Kidney epithelial cell (primary cell): ENCODE data around the gene CCND1. TPM values are rescaled to one million over a fixed set of nuclear protein-coding genes. Genes with fewer than 3 reads are reported as not detected.

Experiments used
- DNase-seq: peaks from one replicate; pipeline ENCODE4 v3.0.0-alpha.2; 2010; ENCODE audit warnings: low read depth
- H3K27me3 ChIP-seq: 2 replicates; pipeline ENCODE4 v1.6.0; 2011; ENCODE audit warnings: low read length; ENCODE audit not compliant: control insufficient read depth, insufficient read depth
- H3K36me3 ChIP-seq: 2 replicates; pipeline ENCODE4 v1.5.1; 2011; ENCODE audit warnings: low read length; ENCODE audit not compliant: control insufficient read depth, insufficient read depth
- H3K4me3 ChIP-seq: 2 replicates; pipeline ENCODE4 v1.5.1; 2011; ENCODE audit warnings: low read depth, mild to moderate bottlenecking, control low read depth, low read length
- total RNA-seq: library from RNA; depleted of rRNA; stranded (reverse); fragments of >200 nt; gene quantifications from 2 replicates; pipeline ENCODE4 v1.2.3, GENCODE V29; 2015
- TF ChIP-seq, protein P1 (sequence below): IDR thresholded peaks from 2 replicates; pipeline ENCODE4 v1.5.1; 2011; ENCODE audit warnings: mild to moderate bottlenecking, moderate library complexity, low read length, control low read depth, inconsistent platforms; ENCODE audit not compliant: insufficient read depth, poor library complexity, severe bottlenecking

Gene CCND1
- total RNA-seq, 1 donor from 2014 or later = 378 TPM

DNA sequence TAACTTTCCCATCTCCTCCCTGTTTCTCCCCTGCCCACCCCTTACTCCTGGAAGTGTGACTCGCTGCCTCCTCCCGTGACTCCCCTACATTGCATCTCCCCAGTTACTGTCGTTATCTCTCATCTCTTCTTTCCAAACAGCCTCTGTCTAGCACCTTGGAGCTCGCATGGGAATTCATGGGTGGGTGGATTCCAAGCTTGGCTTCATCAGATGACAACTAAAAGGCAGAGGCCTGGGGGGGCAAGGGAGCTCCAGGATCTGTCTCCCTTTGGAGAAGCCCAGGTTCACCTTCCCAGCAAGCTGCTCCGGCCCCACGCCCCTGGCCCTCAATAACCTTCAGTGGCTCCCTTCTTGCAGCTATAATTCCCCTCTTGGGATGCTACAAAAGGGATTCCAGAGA, 6.9 kb upstream of the CCND1 start:
- peaks cover 4% of the 10 kb centered on the region for H3K27me3 ChIP-seq

DNA sequence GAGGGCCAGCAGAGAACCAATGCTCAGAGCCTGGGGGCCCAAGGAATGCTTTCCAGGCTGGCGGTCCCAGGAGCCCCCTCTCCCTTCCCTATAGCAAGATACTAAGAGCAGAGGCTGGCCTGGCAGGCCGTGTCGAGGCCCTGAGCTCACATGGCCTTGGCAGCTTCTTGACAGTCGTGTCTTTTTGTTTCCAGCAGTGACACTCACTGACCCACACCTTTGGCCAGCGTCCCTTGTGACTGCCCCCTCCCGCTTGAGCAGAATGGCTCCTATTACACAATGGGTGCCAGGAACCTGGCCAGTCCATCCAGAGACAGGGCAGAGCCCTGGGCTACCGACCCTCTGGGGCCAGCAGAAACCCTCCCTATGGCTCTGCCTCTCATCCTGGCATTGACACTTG, 6.4 kb upstream of the CCND1 start:
- H3K27me3 ChIP-seq = peaks cover 4% of the 10 kb centered on the region
- H3K36me3 ChIP-seq = no peaks in the 10 kb centered on the region
- no peak overlapping the region for H3K4me3 ChIP-seq
- no peak for DNase-seq
- TF ChIP-seq, protein P1, sequence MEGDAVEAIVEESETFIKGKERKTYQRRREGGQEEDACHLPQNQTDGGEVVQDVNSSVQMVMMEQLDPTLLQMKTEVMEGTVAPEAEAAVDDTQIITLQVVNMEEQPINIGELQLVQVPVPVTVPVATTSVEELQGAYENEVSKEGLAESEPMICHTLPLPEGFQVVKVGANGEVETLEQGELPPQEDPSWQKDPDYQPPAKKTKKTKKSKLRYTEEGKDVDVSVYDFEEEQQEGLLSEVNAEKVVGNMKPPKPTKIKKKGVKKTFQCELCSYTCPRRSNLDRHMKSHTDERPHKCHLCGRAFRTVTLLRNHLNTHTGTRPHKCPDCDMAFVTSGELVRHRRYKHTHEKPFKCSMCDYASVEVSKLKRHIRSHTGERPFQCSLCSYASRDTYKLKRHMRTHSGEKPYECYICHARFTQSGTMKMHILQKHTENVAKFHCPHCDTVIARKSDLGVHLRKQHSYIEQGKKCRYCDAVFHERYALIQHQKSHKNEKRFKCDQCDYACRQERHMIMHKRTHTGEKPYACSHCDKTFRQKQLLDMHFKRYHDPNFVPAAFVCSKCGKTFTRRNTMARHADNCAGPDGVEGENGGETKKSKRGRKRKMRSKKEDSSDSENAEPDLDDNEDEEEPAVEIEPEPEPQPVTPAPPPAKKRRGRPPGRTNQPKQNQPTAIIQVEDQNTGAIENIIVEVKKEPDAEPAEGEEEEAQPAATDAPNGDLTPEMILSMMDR = no peak

More for the DNA sequence above, 6.9 kb upstream of the CCND1 start:
- Histone ChIP-seq H3K36me3 (no peaks in the 10 kb centered on the region), H3K4me3 (no peak overlapping the region)
- TF ChIP-seq, protein P1 = no peak
- no peak for DNase-seq

DNA sequence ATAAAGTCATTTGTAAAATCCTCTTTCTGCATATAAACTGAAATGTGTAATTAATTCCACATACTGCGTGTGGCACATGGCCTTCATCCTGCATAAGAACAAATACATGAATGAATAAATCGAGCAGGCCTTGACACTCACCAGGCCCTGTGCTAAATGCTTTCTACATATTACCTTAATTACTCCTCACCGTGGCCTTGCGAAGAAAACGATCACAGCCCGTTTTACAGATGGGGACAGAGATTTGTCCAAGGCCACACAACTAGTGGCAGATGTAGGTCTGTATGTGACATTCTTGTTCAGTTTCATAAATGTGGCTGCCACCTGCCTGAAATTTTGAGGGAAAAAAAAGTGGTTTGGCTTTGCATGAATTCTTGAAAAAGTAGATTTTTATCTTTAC, 5.8 kb upstream of the CCND1 start:
- DNase-seq = no peak
- Histone ChIP-seq H3K4me3 (no peak overlapping the region), H3K27me3 (peaks cover 4% of the 10 kb centered on the region), H3K36me3 (no peaks in the 10 kb centered on the region)
- TF ChIP-seq, protein P1 = no peak

DNA sequence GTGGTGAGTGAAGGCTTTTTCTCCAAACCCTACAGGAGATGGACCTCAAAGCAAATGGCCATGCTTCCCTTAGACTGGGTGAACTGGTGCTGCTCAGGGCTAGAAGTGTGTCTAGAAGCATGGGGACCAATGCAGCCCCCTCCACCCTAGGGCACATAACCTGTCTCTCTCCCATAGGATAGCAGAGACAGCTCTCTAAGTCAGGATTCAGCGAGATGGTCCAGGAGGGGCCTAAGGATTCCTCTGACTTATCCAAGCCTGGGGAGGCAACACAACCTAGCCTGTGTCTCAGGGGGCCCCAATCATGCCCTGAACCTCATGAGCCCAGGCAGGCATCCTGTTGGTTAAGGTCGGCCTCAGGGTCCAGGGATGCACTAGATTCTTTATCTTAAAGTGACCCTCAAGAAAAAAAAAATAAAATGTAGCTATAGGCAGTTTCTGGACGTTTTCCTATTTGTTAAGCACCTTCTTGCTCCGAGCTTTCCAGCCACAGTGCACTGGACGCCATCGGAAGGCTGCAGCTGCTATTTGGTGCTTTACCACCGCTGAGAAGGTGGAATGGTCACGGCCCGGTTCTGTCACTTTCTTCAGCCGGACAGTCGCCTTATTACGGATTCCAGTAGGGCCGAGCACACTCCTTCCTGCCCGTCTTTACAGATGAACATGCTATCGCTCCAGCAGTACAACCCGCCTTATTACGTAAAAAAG, 5.0 kb upstream of the CCND1 start:
- TF ChIP-seq, protein P1 = no peak
- H3K27me3 ChIP-seq = peaks cover 4% of the 10 kb centered on the region
- no peaks in the 10 kb centered on the region for H3K36me3 ChIP-seq
- peak overlapping the region; percentile 23 for H3K4me3 ChIP-seq
- no peak for DNase-seq

DNA sequence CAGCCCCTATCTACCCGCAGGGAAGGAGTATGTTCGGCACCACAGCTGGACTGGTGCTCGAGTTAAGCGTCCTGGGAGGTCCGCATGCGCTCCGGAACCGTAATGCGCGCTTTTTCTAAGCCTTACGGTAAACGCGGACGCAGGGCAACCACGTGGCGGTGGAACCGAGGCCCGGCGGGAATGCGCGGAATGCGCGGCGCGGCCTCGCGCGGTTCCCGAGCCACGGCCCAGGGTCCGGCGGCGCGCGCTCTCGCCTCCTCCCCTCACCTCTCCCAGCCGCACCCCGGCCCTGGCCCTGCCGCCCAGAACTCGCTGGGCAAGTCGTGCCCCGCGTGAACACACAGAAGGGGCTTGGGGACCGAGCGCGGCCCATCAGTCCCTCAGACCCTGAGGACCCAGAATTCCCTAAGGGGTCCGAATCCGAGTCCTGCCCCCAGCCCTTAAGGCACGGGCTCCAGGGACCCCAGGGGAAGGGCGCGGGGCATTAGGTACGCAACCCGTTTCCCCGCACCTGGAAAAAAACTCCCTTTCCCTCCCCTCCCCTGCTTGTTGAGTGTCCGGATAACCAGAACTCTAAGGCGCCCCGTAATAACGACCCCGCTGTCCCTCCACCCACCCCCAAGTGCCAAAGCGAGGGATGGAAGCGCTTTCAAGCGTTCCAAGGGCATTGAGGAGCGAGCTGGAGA, 4.3 kb upstream of the CCND1 start:
- H3K27me3 ChIP-seq = peaks cover 4% of the 10 kb centered on the region
- H3K4me3 ChIP-seq = peak overlapping the region; percentile 38
- no peak for DNase-seq
- TF ChIP-seq, protein P1 = no peak
- no peaks in the 10 kb centered on the region for H3K36me3 ChIP-seq
